CD4-positive, alpha-beta T cell (primary cell): Measurements from ENCODE around the gene CAPN7. TPM values are rescaled to one million over a fixed set of nuclear protein-coding genes. Genes with fewer than 3 reads are reported as not detected.
"Not testable (repeated sequence)": the region's sequence is repeated elsewhere in the genome, so short reads cannot be mapped to it uniquely, and the experiment has no call there.

Experiments used
- ATAC-seq: fragments of 200-7000 bp; cut with Tn5 transposase; one replicate; pipeline ENCODE4 v1.10.0; 2022; ENCODE audit warnings: mild to moderate bottlenecking; ENCODE audit not compliant: poor library complexity
- CTCF ChIA-PET: fragments of 350-600 bp; sonication (Branson Sonifier 250); formaldehyde crosslinking; loops from one replicate; lab custom pipeline; 2021; ENCODE audit warnings: antibody characterized with exemption, inconsistent platforms; lab: Charles Lee
- POLR2A ChIA-PET: fragments of 350-600 bp; sonication (Branson Sonifier 250); formaldehyde crosslinking; loops from one replicate; lab custom pipeline; 2021; ENCODE audit warnings: antibody characterized with exemption, inconsistent platforms; lab: Charles Lee
- DNase-seq, 14 experiments: peaks; one replicate each; pipeline ENCODE4 v3.0.0-alpha.2; 2013 to 2020; ENCODE audit warnings: mixed read lengths in 2 of 14
- H3K27ac ChIP-seq, 2 donors: one replicate each; pipeline versions ENCODE4 v1.5.1 to v1.7.0; 2013; ENCODE audit warnings: low read length in 2 of 2, low read depth in 1 of 2, mild to moderate bottlenecking in 1 of 2
- H3K27me3 ChIP-seq, 2 experiments: 1 replicate in 1 of 2; 2 replicates in 1 of 2; pipeline versions ENCODE4 v1.6.1 to v1.7.0; 2013; ENCODE audit warnings: low read length in 2 of 2, control low read depth in 1 of 2, mild to moderate bottlenecking in 1 of 2, moderate library complexity in 1 of 2; ENCODE audit not compliant: insufficient read depth in 2 of 2, control insufficient read depth in 1 of 2
- H3K36me3 ChIP-seq: one replicate; pipeline ENCODE4 v1.6.1; 2013; ENCODE audit warnings: low read length, control low read depth; ENCODE audit not compliant: insufficient read depth
- H3K4me1 ChIP-seq: one replicate; pipeline ENCODE4 v1.6.1; 2013; ENCODE audit warnings: low read length, control low read depth; ENCODE audit not compliant: insufficient read depth
- H3K4me3 ChIP-seq: one replicate; pipeline ENCODE4 v1.5.1; 2013; ENCODE audit warnings: mild to moderate bottlenecking, low read length, moderate library complexity
- H3K9me3 ChIP-seq, 2 experiments: 1 replicate in 1 of 2; 2 replicates in 1 of 2; pipeline versions ENCODE4 v1.6.1 to v1.7.0; 2013; ENCODE audit warnings: low read length in 2 of 2, mild to moderate bottlenecking in 2 of 2, control low read depth in 1 of 2, moderate library complexity in 1 of 2; ENCODE audit not compliant: control insufficient read depth in 1 of 2, insufficient read depth in 1 of 2
- H3K27ac Mint-ChIP-seq: one replicate; pipeline ENCODE4 v1.8.0; 2020; ENCODE audit warnings: mixed read lengths
- H3K27me3 Mint-ChIP-seq: one replicate; pipeline ENCODE4 v1.8.0; 2021; ENCODE audit warnings: mixed read lengths
- H3K36me3 Mint-ChIP-seq: one replicate; pipeline ENCODE4 v1.8.0; 2021; ENCODE audit warnings: low read depth, mixed read lengths
- H3K4me1 Mint-ChIP-seq: one replicate; pipeline ENCODE4 v1.8.0; 2021; ENCODE audit warnings: low read depth, mixed read lengths
- H3K4me3 Mint-ChIP-seq: one replicate; pipeline ENCODE4 v1.8.0; 2020; ENCODE audit warnings: mild to moderate bottlenecking, mixed read lengths
- H3K9me3 Mint-ChIP-seq: one replicate; pipeline ENCODE4 v1.8.0; 2020; ENCODE audit warnings: mixed read lengths
- intact Hi-C, 2 experiments: fragments of 100-400 bp; cut with DNase I in 1 of 2; cut with micrococcal nuclease in 1 of 2; formaldehyde crosslinking; loops; one replicate each; pipeline versions ENCODE4 v1.15.1 to v1.9.0; 2023 to 2025; cut with DNase I, micrococcal nuclease
- total RNA-seq, 174 experiments: library from RNA in 2 of 174; stranded (reverse) in 2 of 174; gene quantifications; one replicate each; pipeline ENCODE4 v1.2.3 and lab custom pipeline; 2021 to 2026
- TF ChIP-seq, protein P1 (sequence below): fragments of 200-600 bp; IDR thresholded peaks from one replicate; pipeline ENCODE4 v1.8.0; 2022; ENCODE audit warnings: antibody characterized with exemption, mild to moderate bottlenecking

Gene CAPN7
- total RNA-seq, 2 experiments from 2014 or later = 64.7 to 69.4 TPM

DNA sequence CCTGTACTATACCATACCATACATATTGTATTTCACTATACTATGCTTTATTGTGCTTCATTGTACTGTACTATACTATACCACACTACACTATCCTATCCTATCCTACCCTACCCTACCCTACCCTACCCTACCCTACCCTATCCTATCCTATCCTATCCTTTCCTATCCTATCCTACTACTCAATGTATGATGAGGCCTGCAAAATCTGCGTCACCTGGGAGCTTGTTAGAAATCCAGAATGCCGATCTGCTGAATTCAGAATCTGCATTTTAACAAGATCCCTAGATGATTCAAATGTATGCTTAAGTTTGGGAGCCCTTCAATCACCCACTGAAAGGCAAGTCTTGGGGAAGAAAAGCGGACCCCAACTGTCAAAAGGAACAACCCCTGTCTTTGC lies 45.4 kb upstream of the CAPN7 start:
- H3K4me1 ChIP-seq = no peaks in the 10 kb centered on the region
- Mint-ChIP-seq H3K36me3 (no peaks in the 10 kb centered on the region), H3K27me3 (peaks cover 9% of the 10 kb centered on the region), H3K27ac (no peak overlapping the region), H3K4me3 (no peak overlapping the region), H3K9me3 (peaks cover 3% of the 10 kb centered on the region), H3K4me1 (no peaks in the 10 kb centered on the region)
- intact Hi-C loops = no loop called here
- H3K27ac ChIP-seq = no peak overlapping the region
- ChIA-PET CTCF (no interaction called here), POLR2A (no interaction called here)
- no peaks in the 10 kb centered on the region for H3K9me3 ChIP-seq
- DNase-seq (no peak), ATAC-seq (no peak)
- no peaks in the 10 kb centered on the region for H3K36me3 ChIP-seq
- TF ChIP-seq, protein P1, sequence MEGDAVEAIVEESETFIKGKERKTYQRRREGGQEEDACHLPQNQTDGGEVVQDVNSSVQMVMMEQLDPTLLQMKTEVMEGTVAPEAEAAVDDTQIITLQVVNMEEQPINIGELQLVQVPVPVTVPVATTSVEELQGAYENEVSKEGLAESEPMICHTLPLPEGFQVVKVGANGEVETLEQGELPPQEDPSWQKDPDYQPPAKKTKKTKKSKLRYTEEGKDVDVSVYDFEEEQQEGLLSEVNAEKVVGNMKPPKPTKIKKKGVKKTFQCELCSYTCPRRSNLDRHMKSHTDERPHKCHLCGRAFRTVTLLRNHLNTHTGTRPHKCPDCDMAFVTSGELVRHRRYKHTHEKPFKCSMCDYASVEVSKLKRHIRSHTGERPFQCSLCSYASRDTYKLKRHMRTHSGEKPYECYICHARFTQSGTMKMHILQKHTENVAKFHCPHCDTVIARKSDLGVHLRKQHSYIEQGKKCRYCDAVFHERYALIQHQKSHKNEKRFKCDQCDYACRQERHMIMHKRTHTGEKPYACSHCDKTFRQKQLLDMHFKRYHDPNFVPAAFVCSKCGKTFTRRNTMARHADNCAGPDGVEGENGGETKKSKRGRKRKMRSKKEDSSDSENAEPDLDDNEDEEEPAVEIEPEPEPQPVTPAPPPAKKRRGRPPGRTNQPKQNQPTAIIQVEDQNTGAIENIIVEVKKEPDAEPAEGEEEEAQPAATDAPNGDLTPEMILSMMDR = no peak
- peaks cover 4% of the 10 kb centered on the region in 2 experiments for H3K27me3 ChIP-seq
- H3K4me3 ChIP-seq = no peak overlapping the region

DNA sequence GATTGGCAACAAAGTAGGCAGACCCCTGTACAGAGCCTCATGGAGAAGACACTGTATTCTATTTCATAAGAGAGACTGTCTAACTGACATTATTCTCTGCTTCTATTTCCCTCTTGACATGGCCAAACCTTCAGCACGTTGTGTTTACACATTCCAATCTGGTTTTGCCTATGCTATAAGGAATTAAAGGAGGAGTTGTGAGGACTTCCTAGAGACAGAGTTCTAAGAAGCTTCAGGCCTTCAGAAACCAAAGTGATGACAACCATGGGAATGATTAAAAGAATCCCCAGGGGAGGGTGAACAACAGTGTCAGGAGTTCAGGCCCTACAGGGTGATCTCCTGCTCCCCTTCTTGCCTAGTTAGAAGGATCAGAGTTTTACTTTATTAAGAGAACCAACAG lies 44.9 kb upstream of the CAPN7 start:
- Mint-ChIP-seq H3K36me3 (no peaks in the 10 kb centered on the region), H3K4me3 (no peak overlapping the region), H3K27me3 (peaks cover 7% of the 10 kb centered on the region), H3K27ac (no peak overlapping the region), H3K9me3 (peaks cover 3% of the 10 kb centered on the region), H3K4me1 (no peaks in the 10 kb centered on the region)
- Histone ChIP-seq H3K27me3 (peaks cover 0 to 4% of the 10 kb centered on the region in 2 experiments), H3K4me1 (no peaks in the 10 kb centered on the region), H3K36me3 (no peaks in the 10 kb centered on the region), H3K9me3 (no peaks in the 10 kb centered on the region), H3K27ac (no peak overlapping the region), H3K4me3 (no peak overlapping the region)
- TF ChIP-seq, protein P1 = no peak
- ChIA-PET CTCF (no interaction called here), POLR2A (no interaction called here)
- DNase-seq = no peak
- no peak for ATAC-seq
- intact Hi-C loops = no loop called here

DNA sequence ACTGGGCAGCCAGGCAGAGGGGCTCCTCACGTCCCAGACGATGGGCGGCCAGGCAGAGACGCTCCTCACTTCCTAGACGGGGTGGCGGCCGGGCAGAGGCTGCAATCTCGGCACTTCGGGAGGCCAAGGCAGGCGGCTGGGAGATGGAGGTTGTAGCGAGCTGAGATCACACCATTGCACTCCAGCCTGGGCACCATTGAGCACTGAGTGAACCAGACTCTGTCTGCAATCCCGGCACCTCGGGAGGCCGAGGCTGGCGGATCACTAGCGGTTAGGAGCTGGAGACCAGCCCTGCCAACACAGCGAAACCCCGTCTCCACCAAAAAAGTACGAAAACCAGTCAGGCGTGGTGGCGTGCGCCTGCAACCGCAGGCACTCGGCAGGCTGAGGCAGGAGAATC lies 42.4 kb upstream of the CAPN7 start:
- intact Hi-C loops, H3K27ac ChIP-seq, H3K36me3 Mint-ChIP-seq: not testable (repeated sequence)

DNA sequence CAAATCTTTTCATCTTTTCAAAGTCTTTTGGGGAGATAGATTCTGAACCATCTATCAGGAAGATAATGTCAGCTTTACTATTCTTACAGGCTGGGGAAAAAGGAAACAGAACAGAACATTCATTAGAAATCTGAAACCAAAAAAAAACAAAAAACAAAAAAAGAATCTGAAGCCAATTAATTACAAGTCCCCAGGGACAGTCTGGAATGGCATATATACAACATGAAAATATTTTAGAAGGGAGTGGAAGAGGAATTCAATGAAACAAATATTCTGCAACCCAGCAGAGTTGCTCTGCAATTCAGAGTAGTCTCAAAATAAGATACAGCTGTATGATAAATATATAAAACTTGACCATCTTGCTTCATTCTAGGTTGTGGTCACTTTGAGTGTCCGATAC lies 41.7 kb upstream of the CAPN7 start:
- H3K27ac Mint-ChIP-seq = no peak overlapping the region
- H3K36me3 Mint-ChIP-seq = no peaks in the 10 kb centered on the region
- TF ChIP-seq, protein P1 = no peak
- Histone ChIP-seq H3K9me3 (no peaks in the 10 kb centered on the region), H3K27ac (no peak overlapping the region), H3K4me1 (no peaks in the 10 kb centered on the region), H3K27me3 (no peaks in the 10 kb centered on the region), H3K4me3 (no peak overlapping the region), H3K36me3 (no peaks in the 10 kb centered on the region)
- no peak overlapping the region for H3K4me3 Mint-ChIP-seq
- ChIA-PET POLR2A (no interaction called here), CTCF (no interaction called here)
- no peaks in the 10 kb centered on the region for H3K27me3 Mint-ChIP-seq
- no peak for ATAC-seq
- intact Hi-C loops = no loop called here
- no peaks in the 10 kb centered on the region for H3K9me3 Mint-ChIP-seq
- DNase-seq = no peak
- no peaks in the 10 kb centered on the region for H3K4me1 Mint-ChIP-seq

More for the DNA sequence above, 42.4 kb upstream of the CAPN7 start:
- H3K36me3 ChIP-seq, H3K27me3 ChIP-seq, DNase-seq, H3K4me3 Mint-ChIP-seq, POLR2A ChIA-PET, H3K27me3 Mint-ChIP-seq, H3K9me3 ChIP-seq, H3K27ac Mint-ChIP-seq, CTCF ChIA-PET, H3K4me3 ChIP-seq, H3K4me1 Mint-ChIP-seq, H3K9me3 Mint-ChIP-seq, H3K4me1 ChIP-seq, ATAC-seq: not testable (repeated sequence)
